ENCODE results near the gene TXK.

Gene TXK

DNA sequence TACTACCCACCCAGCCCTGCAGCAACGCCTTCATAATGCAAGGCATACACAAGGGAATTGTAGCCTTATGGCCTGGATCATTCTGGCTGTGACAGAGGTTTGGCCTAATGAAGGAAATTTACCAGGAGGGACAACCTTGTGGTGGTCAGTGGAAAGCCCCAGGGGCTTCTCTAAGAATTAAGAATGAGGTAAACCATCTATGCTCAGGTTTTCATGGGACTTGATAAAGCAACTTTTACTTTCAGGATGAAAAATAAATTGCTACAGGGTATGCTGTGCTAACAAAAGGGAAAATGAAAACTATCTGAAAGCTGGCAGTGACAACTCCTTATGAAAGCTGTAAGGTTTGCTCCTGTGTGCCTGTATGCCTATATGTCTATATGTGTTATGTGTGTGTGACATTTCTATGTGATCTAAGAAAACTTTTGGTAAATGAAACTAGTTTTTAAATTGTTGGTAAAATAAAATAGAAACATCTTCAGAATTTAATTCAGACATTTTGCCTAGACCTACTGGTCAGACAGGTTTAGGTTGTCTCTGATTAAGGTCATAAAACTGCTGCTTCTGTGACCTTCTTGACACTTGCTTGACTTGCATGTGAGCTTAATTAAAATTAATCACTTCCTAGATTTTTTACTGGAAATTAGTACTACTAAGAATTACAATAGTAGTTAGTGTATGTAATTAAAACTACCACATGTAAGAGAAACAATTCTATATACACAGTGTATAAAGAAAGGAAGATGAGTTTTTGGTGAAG, 19.9 kb upstream of the TXK start:
- no peak overlapping the region for H3K4me3 Mint-ChIP-seq
- peaks cover 8% of the 10 kb centered on the region for H3K36me3 Mint-ChIP-seq (ENCODE audit: low read depth)
- H3K4me1 Mint-ChIP-seq (ENCODE audit: low read depth), result no peaks in the 10 kb centered on the region
- H3K27ac Mint-ChIP-seq, result no peak overlapping the region
- H3K9me3 Mint-ChIP-seq, result peaks cover 27% of the 10 kb centered on the region
- no peaks in the 10 kb centered on the region for H3K27me3 Mint-ChIP-seq (ENCODE audit: low read depth)

DNA sequence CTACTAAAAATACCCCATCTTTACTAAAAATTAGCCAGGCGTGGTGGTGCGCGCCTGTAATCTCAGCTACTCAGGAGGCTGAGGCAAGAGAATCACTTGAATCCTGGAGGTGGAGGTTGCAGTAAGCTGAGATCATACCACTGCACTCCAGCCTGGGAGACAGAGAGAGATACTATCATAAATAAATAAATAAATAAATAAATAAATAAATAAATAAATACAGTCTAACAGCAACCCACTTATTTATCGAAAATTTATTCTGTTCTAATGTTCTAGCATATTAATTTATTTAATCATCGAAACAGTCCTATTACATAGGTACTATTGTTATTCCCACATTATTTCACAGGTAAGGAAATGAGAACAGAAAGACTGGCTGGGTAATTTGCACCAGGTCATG, 18.2 kb upstream of the TXK start:
- H3K36me3 Mint-ChIP-seq (ENCODE audit: low read depth), result peaks cover 6% of the 10 kb centered on the region
- peaks cover 24% of the 10 kb centered on the region for H3K9me3 Mint-ChIP-seq
- no peaks in the 10 kb centered on the region for H3K4me1 Mint-ChIP-seq (ENCODE audit: low read depth)
- no peak overlapping the region for H3K4me3 Mint-ChIP-seq
- no peaks in the 10 kb centered on the region for H3K27me3 Mint-ChIP-seq (ENCODE audit: low read depth)
- no peak overlapping the region for H3K27ac Mint-ChIP-seq

DNA sequence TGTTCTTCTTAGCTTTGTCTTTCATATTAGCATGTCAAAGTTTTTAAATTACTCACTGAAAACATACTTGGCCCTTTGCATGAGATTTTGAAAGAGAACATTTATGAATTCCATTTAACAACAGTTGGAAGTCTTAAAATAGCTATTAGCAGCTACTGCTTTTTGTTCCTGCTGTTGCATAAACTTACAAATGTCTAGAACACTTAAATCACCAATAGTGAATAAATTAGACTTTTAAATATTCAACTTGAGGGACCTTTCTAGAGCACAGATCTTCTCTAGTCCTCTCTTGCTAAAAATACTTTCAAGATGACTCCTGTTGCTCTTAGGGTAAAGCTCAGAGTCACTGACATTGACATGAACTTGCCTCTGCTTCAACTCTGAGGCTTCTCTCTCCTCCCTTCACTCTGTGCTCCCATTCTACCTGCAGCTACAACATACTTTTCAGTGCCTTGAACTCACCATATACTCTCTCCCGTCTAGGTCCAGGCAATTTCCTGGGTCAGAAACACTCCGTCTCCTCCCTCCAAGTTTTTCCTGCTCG, 15.8 kb upstream of the TXK start:
- Mint-ChIP-seq H3K27me3 (ENCODE audit: low read depth) (no peaks in the 10 kb centered on the region), H3K9me3 (peaks cover 15% of the 10 kb centered on the region), H3K4me3 (no peak overlapping the region), H3K36me3 (ENCODE audit: low read depth) (peaks cover 6% of the 10 kb centered on the region), H3K4me1 (ENCODE audit: low read depth) (no peaks in the 10 kb centered on the region), H3K27ac (peak overlapping the region; percentile 17)

DNA sequence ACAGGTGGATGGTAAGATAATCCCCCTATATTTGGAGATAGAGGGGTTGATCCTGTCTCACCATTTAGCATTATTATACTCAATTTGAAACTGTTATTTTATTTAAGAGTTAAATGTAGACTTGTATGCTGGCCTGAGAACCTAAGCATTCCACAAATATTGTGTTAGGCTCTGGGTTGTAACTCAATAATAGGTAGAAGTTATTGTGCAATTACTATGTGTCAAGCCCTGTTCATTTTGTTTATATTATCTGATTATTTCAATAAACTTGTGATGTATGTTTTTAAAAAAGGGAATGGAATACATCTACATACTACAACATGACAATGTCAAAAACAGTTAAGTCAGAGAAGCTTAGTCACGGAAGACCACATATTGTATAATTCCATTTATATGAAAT, 13.6 kb upstream of the TXK start:
- no peak overlapping the region for H3K27ac Mint-ChIP-seq
- no peaks in the 10 kb centered on the region for H3K36me3 Mint-ChIP-seq (ENCODE audit: low read depth)
- H3K27me3 Mint-ChIP-seq (ENCODE audit: low read depth), result no peaks in the 10 kb centered on the region
- H3K9me3 Mint-ChIP-seq, result no peaks in the 10 kb centered on the region
- no peak overlapping the region for H3K4me3 Mint-ChIP-seq
- H3K4me1 Mint-ChIP-seq (ENCODE audit: low read depth), result no peaks in the 10 kb centered on the region

DNA sequence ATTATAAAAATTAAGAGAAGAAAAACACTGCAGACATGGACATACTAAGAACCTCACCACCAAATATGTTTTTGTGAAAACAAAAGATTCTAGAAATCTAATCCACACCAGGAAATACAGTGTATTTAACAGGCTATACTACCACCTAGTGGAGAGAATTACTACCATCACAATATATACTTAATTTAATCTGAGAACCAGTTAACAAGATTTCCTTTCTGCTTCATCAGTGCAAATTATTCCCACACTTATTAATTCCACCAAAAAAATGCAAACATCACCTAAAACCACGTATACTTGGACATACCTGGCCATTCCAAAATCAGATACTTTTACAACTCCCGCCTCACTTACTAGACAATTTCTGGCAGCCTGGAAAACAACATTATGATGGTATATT, 7.0 kb upstream of the TXK start:
- peaks cover 45% of the 10 kb centered on the region for H3K4me1 Mint-ChIP-seq (ENCODE audit: low read depth)
- no peak overlapping the region for H3K4me3 Mint-ChIP-seq
- H3K27me3 Mint-ChIP-seq (ENCODE audit: low read depth), result no peaks in the 10 kb centered on the region
- H3K9me3 Mint-ChIP-seq, result no peaks in the 10 kb centered on the region
- peak overlapping the region; percentile 17 for H3K27ac Mint-ChIP-seq
- peaks cover 2% of the 10 kb centered on the region for H3K36me3 Mint-ChIP-seq (ENCODE audit: low read depth)

DNA sequence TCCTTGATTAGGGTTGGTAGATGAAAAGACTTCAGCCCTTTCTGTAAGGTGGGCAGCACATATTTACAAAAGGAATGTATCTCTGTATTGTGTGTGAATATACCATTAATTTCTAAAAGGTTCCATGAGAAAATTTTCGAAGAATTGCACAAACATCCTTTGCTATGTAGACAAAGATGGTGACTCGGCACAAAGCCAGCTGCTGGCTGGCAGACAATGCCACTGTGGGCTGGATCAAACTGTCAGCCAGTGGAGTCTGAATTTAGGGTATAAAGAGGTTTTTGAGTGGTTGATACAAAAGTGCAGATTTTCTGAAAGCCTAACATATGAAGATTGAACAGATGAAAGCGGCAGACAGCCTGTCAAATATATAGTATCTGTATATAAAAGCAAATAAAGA, 5.6 kb upstream of the TXK start:
- Mint-ChIP-seq H3K36me3 (ENCODE audit: low read depth) (peaks cover 8% of the 10 kb centered on the region), H3K4me1 (ENCODE audit: low read depth) (peaks cover 58% of the 10 kb centered on the region), H3K27ac (peak overlapping the region; percentile 96), H3K4me3 (peak overlapping the region; percentile 57), H3K9me3 (no peaks in the 10 kb centered on the region), H3K27me3 (ENCODE audit: low read depth) (no peaks in the 10 kb centered on the region)

DNA sequence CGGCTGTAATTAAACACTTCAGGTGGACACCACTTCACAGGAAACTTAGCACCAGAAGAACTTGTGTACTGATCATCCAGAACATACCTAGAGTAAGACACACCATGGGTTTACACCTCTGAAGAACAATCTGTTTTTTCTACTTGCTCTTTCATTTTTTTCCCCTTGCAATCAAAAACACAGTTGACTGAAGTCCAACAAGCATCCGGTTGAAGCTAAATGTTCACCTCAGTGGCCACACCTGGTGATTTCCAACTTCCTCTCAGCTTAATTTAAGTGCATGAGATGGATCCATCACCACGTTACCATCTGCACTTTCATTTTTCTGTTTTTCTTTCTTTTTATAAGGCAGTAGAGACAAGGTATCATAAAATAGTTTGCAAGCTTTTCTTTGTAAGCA, 4.9 kb upstream of the TXK start:
- H3K4me1 Mint-ChIP-seq (ENCODE audit: low read depth), result peaks cover 66% of the 10 kb centered on the region
- H3K4me3 Mint-ChIP-seq, result peak overlapping the region; percentile 57
- H3K9me3 Mint-ChIP-seq, result no peaks in the 10 kb centered on the region
- peaks cover 10% of the 10 kb centered on the region for H3K36me3 Mint-ChIP-seq (ENCODE audit: low read depth)
- H3K27me3 Mint-ChIP-seq (ENCODE audit: low read depth), result no peaks in the 10 kb centered on the region
- peak overlapping the region; percentile 96 for H3K27ac Mint-ChIP-seq

DNA sequence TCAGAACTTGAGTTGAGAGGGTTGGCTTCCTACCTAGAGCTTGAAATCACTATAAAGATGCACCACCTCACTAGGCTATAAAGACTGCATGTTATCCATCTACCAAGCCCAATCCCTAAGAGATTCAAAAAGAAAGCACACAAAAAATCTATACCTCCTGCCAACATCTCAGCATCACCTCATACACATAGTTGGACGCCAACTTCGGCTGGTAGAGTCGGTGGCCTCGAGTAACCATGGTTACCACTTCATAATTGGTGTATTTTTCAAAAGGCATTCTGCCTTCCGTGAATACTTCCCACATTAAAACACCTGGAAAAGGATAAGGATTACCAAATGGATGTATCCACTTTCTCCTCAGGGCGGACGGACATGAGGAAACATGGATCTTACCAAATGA, 4.5 kb upstream of the TXK start:
- Mint-ChIP-seq H3K36me3 (ENCODE audit: low read depth) (peaks cover 14% of the 10 kb centered on the region), H3K4me1 (ENCODE audit: low read depth) (peaks cover 69% of the 10 kb centered on the region), H3K9me3 (no peaks in the 10 kb centered on the region), H3K4me3 (peak overlapping the region; percentile 57), H3K27me3 (ENCODE audit: low read depth) (no peaks in the 10 kb centered on the region), H3K27ac (peak overlapping the region; percentile 96)

DNA sequence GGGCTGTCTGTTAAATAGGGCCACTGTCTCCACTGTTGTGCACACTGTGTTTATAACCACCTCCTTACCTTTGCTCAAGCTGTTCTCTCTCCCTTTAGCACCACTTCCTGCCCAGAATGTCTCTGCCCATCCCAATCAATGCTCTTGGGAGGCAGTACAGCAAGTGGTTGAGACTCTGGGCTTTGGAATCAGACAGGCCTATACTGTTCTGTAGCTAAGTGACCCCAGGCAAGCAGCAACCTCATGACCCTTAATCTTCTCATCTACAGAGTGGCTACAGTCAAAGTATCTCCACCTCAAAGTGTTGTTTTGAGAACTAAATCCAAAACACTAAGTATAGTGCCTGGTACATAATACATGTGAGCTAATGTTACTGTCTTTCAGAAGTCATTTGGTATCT, 3.8 kb upstream of the TXK start:
- Mint-ChIP-seq H3K27ac (peak overlapping the region; percentile 96), H3K9me3 (no peaks in the 10 kb centered on the region), H3K4me1 (ENCODE audit: low read depth) (peaks cover 70% of the 10 kb centered on the region), H3K36me3 (ENCODE audit: low read depth) (peaks cover 14% of the 10 kb centered on the region), H3K4me3 (peak overlapping the region; percentile 57), H3K27me3 (ENCODE audit: low read depth) (no peaks in the 10 kb centered on the region)

DNA sequence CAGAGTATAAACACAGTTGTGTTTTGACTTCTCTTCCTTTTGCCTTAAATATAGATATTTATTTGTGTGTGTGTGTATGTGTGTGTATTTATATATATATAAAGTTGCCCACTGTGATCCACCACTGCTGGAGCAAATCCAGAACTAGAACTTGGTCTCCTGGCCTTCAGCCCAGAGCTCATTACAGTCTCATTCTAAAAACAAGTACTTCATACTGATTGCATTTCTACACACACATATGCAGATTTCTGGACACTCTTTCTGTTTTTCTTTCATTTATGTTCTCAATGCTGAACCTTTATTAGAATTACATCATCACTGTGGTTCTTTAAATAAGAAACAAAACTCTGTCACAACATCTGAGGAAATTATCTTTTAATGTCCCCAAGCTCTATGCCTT, 381 bp downstream of the TXK start:
- H3K4me3 Mint-ChIP-seq, result peak overlapping the region; percentile 92
- H3K27ac Mint-ChIP-seq, result peak overlapping the region; percentile 95
- peaks cover 35% of the 10 kb centered on the region for H3K36me3 Mint-ChIP-seq (ENCODE audit: low read depth)
- no peaks in the 10 kb centered on the region for H3K9me3 Mint-ChIP-seq
- no peaks in the 10 kb centered on the region for H3K27me3 Mint-ChIP-seq (ENCODE audit: low read depth)
- H3K4me1 Mint-ChIP-seq (ENCODE audit: low read depth), result peaks cover 78% of the 10 kb centered on the region

DNA sequence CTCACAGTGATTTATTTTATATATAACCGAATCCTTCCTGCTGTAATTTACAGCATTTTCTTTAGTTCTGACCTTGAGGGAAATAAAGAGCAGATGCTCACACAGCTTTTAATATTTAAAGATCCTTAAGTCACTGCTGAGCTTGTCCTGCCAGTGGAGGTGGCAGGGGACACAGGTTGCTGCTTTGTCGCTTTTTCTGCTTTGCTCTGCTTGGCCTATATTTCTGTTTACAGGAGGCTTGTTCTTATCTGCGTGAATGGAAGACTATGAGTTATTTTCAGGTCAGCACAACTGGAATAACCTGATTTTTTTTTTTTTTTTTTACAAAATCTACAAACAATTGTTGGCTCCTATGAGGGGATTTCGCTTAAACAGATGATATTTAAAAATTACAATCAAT, 2.3 kb downstream of the TXK start:
- H3K4me3 Mint-ChIP-seq, result peak overlapping the region; percentile 92
- H3K27ac Mint-ChIP-seq, result peak overlapping the region; percentile 94
- peaks cover 37% of the 10 kb centered on the region for H3K36me3 Mint-ChIP-seq (ENCODE audit: low read depth)
- H3K4me1 Mint-ChIP-seq (ENCODE audit: low read depth), result peaks cover 76% of the 10 kb centered on the region
- H3K9me3 Mint-ChIP-seq, result no peaks in the 10 kb centered on the region
- no peaks in the 10 kb centered on the region for H3K27me3 Mint-ChIP-seq (ENCODE audit: low read depth)

DNA sequence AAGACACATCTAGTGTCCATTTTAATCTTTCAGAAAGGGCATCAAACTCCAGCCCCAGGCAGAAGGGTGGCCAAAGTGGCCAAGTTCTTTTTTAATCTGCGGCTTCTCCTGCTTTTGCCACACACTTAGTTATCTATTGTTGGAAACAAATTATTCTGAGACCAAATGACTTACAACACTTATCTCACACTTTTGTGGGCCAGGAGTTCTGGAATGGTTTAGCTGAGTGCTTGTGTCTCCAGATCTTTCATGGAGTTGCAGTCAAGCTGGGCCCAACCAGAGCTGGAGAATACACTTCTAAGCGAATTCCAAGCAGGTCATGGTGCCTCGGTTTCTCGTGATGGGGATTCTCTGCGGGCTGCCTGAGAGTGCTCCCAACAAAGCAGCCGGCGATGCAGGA, 4.0 kb downstream of the TXK start:
- Mint-ChIP-seq H3K36me3 (ENCODE audit: low read depth) (peaks cover 42% of the 10 kb centered on the region), H3K27ac (peak overlapping the region; percentile 94), H3K27me3 (ENCODE audit: low read depth) (no peaks in the 10 kb centered on the region), H3K4me1 (ENCODE audit: low read depth) (peaks cover 73% of the 10 kb centered on the region), H3K4me3 (peak overlapping the region; percentile 92), H3K9me3 (no peaks in the 10 kb centered on the region)

DNA sequence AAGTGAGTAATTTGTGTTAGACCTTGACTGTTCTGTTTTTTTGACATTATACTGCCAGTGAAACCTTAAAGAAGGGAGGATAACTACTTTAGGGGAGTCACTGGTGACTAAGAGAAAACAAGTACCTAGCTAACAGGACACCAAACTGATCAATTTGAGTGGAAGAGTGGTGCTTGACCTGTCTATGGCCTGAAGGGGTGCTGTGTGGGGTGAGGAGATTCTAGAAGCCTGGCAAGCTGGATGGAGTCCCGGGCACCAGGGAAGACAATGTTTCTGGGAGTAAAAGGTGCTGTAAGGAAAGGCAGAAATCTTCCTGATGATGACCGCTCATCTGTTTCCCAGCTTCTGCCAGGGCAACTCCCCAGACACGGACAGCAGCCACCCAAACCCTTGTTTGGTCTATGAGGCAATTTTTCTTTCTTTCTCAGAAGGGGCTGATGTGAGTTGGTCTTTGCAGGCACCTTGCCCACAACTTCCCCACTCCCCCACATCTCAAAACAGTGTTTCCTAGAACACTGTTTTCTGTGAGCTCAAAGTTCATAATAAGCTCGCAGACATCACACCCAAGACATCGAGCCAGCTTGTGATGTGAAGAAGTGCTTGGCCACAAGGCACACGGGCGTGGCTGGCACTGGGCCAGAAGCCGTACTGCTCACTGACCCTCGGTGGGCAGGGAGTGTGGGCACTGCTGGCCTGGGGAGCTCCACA, 4.6 kb downstream of the TXK start:
- Mint-ChIP-seq H3K9me3 (no peaks in the 10 kb centered on the region), H3K27me3 (ENCODE audit: low read depth) (no peaks in the 10 kb centered on the region), H3K27ac (peak overlapping the region; percentile 94), H3K4me3 (peak overlapping the region; percentile 92), H3K4me1 (ENCODE audit: low read depth) (peaks cover 70% of the 10 kb centered on the region), H3K36me3 (ENCODE audit: low read depth) (peaks cover 41% of the 10 kb centered on the region)

DNA sequence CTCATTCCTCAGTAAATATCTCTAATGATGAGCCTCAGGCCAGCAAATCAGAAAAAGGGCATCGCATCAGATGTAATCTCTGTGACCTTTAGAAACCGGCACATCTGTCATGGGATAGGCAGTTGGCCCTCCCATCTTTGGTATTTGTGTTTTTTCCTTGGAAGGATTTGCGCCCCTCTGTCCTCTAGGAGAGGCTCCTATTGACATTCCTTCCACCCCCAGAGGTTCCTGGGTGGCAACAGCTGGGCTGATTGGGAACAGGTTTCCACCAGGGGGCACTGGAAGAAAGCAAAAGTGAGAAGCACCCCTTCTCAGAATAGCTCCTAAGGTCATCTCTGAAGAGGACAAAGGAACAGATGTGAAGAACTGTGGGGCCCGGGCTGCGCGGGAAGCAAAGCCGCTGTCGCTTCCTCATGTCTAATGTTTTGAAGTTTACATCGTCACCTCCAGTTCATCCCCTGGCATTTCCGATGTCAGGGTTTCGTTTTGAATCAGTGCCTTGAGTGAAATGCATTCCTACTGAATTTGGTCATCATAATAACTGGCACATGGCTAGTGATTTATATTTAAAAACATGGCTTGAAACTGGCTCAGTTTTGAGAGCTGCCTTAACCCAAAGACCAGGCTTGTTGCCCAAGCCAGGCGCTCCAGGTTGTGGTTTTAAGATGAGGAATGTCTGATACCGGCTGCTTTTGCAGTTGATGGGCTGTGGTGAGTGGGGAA, 6.2 kb downstream of the TXK start:
- Mint-ChIP-seq H3K4me3 (peak overlapping the region; percentile 73), H3K27ac (peak overlapping the region; percentile 94), H3K9me3 (no peaks in the 10 kb centered on the region), H3K36me3 (ENCODE audit: low read depth) (peaks cover 44% of the 10 kb centered on the region), H3K4me1 (ENCODE audit: low read depth) (peaks cover 70% of the 10 kb centered on the region), H3K27me3 (ENCODE audit: low read depth) (no peaks in the 10 kb centered on the region)

Measured in T-helper 1 cell treated with Interleukin-12 subunit alpha and Interleukin-12 subunit beta and Interleukin-4 antibody, amounts not matched to agents 30 μg/mL and 1 μg/mL, for 36 hours (primary cell).